ENCODE results near the gene NAMPT. TPM values are rescaled to one million over a fixed set of nuclear protein-coding genes. Genes with fewer than 3 reads are reported as not detected.
"Not testable (repeated sequence)": the region's sequence is repeated elsewhere in the genome, so short reads cannot be mapped to it uniquely, and the experiment has no call there.

NAMPT gene
- total RNA-seq, 4 donors from 2014 or later: 96.7 to 239 (median 189) TPM

GRCh38 chr7:106312099-106312871 is 27.5 kb upstream of the NAMPT start:
- no peak for TF ChIP-seq CTCF (IDR thresholded peaks at IDR 0.05)
- TF ChIP-seq EP300 (IDR thresholded peaks at IDR 0.05): no peak
- no peak for TF ChIP-seq POLR2A (IDR thresholded peaks at IDR 0.05)
- TF ChIP-seq POLR2AphosphoS5 (IDR thresholded peaks at IDR 0.05): no peak
- H3K27ac ChIP-seq: no peak overlapping the region
- WGBS: 70% methylated on average over 4 of the region's 4 CpGs
- H3K36me3 ChIP-seq: no peaks in the 10 kb centered on the region
- no peak for DNase-seq (ENCODE audit: low spot score in 2 of 2)
- H3K27me3 ChIP-seq: no peaks in the 10 kb centered on the region
- no peaks in the 10 kb centered on the region for H3K9me3 ChIP-seq
- H3K4me3 ChIP-seq: no peak overlapping the region
- no peaks in the 10 kb centered on the region for H3K4me1 ChIP-seq

GRCh38 chr7:106309362-106309761 is 24.6 kb upstream of the NAMPT start:
- Histone ChIP-seq H3K36me3 (no peaks in the 10 kb centered on the region), H3K9me3 (no peaks in the 10 kb centered on the region), H3K27me3 (no peaks in the 10 kb centered on the region), H3K4me3 (no peak overlapping the region), H3K4me1 (no peaks in the 10 kb centered on the region), H3K27ac (no peak overlapping the region)
- TF ChIP-seq POLR2AphosphoS5 (IDR thresholded peaks at IDR 0.05): no peak
- no peak for TF ChIP-seq EP300 (IDR thresholded peaks at IDR 0.05)
- TF ChIP-seq CTCF (IDR thresholded peaks at IDR 0.05): no peak
- no peak for TF ChIP-seq POLR2A (IDR thresholded peaks at IDR 0.05)
- DNase-seq (ENCODE audit: low spot score in 2 of 2): no peak

GRCh38 chr7:106306256-106306655 is 21.5 kb upstream of the NAMPT start:
- Histone ChIP-seq H3K27ac (no peak overlapping the region), H3K36me3 (no peaks in the 10 kb centered on the region), H3K4me1 (no peaks in the 10 kb centered on the region), H3K27me3 (no peaks in the 10 kb centered on the region), H3K9me3 (no peaks in the 10 kb centered on the region), H3K4me3 (no peak overlapping the region)
- 69% methylated on average over 3 of the region's 3 CpGs for WGBS
- no peak for TF ChIP-seq CTCF (IDR thresholded peaks at IDR 0.05)
- TF ChIP-seq EP300 (IDR thresholded peaks at IDR 0.05): no peak
- no peak for TF ChIP-seq POLR2A (IDR thresholded peaks at IDR 0.05)
- TF ChIP-seq POLR2AphosphoS5 (IDR thresholded peaks at IDR 0.05): no peak
- DNase-seq (ENCODE audit: low spot score in 2 of 2): no peak

GRCh38 chr7:106305732-106306131 is 20.9 kb upstream of the NAMPT start:
- Histone ChIP-seq H3K27ac (no peak overlapping the region), H3K9me3 (no peaks in the 10 kb centered on the region), H3K4me3 (no peak overlapping the region), H3K4me1 (no peaks in the 10 kb centered on the region), H3K36me3 (no peaks in the 10 kb centered on the region), H3K27me3 (no peaks in the 10 kb centered on the region)
- TF ChIP-seq POLR2AphosphoS5 (IDR thresholded peaks at IDR 0.05) (no peak), POLR2A (IDR thresholded peaks at IDR 0.05) (no peak)
- 63% methylated on average over 3 of the region's 3 CpGs for WGBS
- DNase-seq (ENCODE audit: low spot score in 2 of 2): no peak

GRCh38 chr7:106304568-106304967 is 19.8 kb upstream of the NAMPT start:
- Histone ChIP-seq H3K36me3 (no peaks in the 10 kb centered on the region), H3K4me3 (no peak overlapping the region), H3K4me1 (no peaks in the 10 kb centered on the region), H3K27me3 (no peaks in the 10 kb centered on the region), H3K9me3 (no peaks in the 10 kb centered on the region), H3K27ac (no peak overlapping the region)
- TF ChIP-seq CTCF (IDR thresholded peaks at IDR 0.05) (no peak), POLR2A (IDR thresholded peaks at IDR 0.05) (no peak), EP300 (IDR thresholded peaks at IDR 0.05) (no peak), POLR2AphosphoS5 (IDR thresholded peaks at IDR 0.05) (no peak)
- 66% methylated on average over 2 of the region's 2 CpGs for WGBS
- no peak for DNase-seq (ENCODE audit: low spot score in 2 of 2)

GRCh38 chr7:106298631-106299030 is 13.8 kb upstream of the NAMPT start:
- not testable (repeated sequence) for H3K36me3 ChIP-seq; H3K27me3 ChIP-seq; DNase-seq (ENCODE audit: low spot score in 2 of 2); H3K27ac ChIP-seq; H3K4me3 ChIP-seq; H3K4me1 ChIP-seq; H3K9me3 ChIP-seq
- WGBS: 100% methylated on average over 1 of the region's 4 CpGs

GRCh38 chr7:106298155-106298554 is 13.4 kb upstream of the NAMPT start:
- no CpG with 5 or more reads among the region's 4 CpGs for WGBS
- H3K4me1 ChIP-seq; H3K36me3 ChIP-seq; H3K9me3 ChIP-seq; DNase-seq (ENCODE audit: low spot score in 2 of 2); H3K4me3 ChIP-seq; H3K27ac ChIP-seq; H3K27me3 ChIP-seq: not testable (repeated sequence)

Data from suprapubic skin (tissue), 4 donors.